H9 (cell line): ENCODE data around the gene TRIM2. TPM values are rescaled to one million over a fixed set of nuclear protein-coding genes. Genes with fewer than 3 reads are reported as not detected.
A peak's percentile ranks its signal among the peaks of the same experiment; 100 is the strongest.

Experiments
- DNase-seq: peaks from one replicate; pipeline ENCODE4 v3.0.0-alpha.2; 2017
- H2AFZ ChIP-seq: one replicate; pipeline ENCODE4 v1.6.1; 2013; ENCODE audit warnings: mild to moderate bottlenecking, low read length, control low read depth, moderate library complexity
- H2AK5ac ChIP-seq: 2 replicates; pipeline ENCODE4 v1.6.1; 2013; ENCODE audit warnings: low read length, control low read depth, mixed read lengths; ENCODE audit not compliant: insufficient read length
- H2BK120ac ChIP-seq: one replicate; pipeline ENCODE4 v1.6.1; 2013; ENCODE audit warnings: low read depth, mild to moderate bottlenecking, low read length, control low read depth, inconsistent platforms; ENCODE audit not compliant: poor library complexity, severe bottlenecking
- H2BK12ac ChIP-seq: 2 replicates; pipeline ENCODE4 v1.6.1; 2013; ENCODE audit warnings: low read length, control low read depth, mixed read lengths, low read depth; ENCODE audit not compliant: insufficient read length
- H2BK15ac ChIP-seq: 2 replicates; pipeline ENCODE4 v1.6.1; 2013; ENCODE audit warnings: low read depth, low read length, control low read depth
- H2BK20ac ChIP-seq: one replicate; pipeline ENCODE4 v1.6.1; 2013; ENCODE audit warnings: low read depth, mild to moderate bottlenecking, low read length, control low read depth, inconsistent platforms; ENCODE audit not compliant: poor library complexity, severe bottlenecking
- H2BK5ac ChIP-seq: 2 replicates; pipeline ENCODE4 v1.6.1; 2013; ENCODE audit warnings: low read length, control low read depth, mixed read lengths; ENCODE audit not compliant: insufficient read length
- H3K14ac ChIP-seq: 2 replicates; pipeline ENCODE4 v1.6.1; 2013; ENCODE audit warnings: low read length, control low read depth; ENCODE audit not compliant: insufficient read depth
- H3K18ac ChIP-seq: 2 replicates; pipeline ENCODE4 v1.6.1; 2013; ENCODE audit warnings: low read depth, mild to moderate bottlenecking, mixed read lengths, low read length, control low read depth; ENCODE audit not compliant: insufficient read length
- H3K23ac ChIP-seq: 2 replicates; pipeline ENCODE4 v1.6.1; 2013; ENCODE audit warnings: low read length, control low read depth, mixed read lengths, low read depth; ENCODE audit not compliant: insufficient read length
- H3K23me2 ChIP-seq: 2 replicates; pipeline ENCODE4 v1.6.1; 2013; ENCODE audit warnings: low read depth, mild to moderate bottlenecking, mixed read lengths, low read length, control low read depth; ENCODE audit not compliant: insufficient read length, poor library complexity, severe bottlenecking
- H3K27ac ChIP-seq: 2 replicates; pipeline ENCODE4 v1.5.1; 2013; ENCODE audit warnings: low read length, control low read depth, mixed read lengths, low read depth; ENCODE audit not compliant: insufficient read length
- H3K27me3 ChIP-seq: 2 replicates; pipeline ENCODE4 v1.6.1; 2013; ENCODE audit warnings: low read length, control low read depth, inconsistent platforms; ENCODE audit not compliant: insufficient read depth
- H3K4ac ChIP-seq: 2 replicates; pipeline ENCODE4 v1.6.1; 2013; ENCODE audit warnings: low read depth, mild to moderate bottlenecking, control low read depth, inconsistent platforms, low read length, moderate library complexity
- H3K4me1 ChIP-seq: 2 replicates; pipeline ENCODE4 v1.6.1; 2013; ENCODE audit warnings: low read length, control low read depth, inconsistent platforms; ENCODE audit not compliant: insufficient read depth
- H3K4me2 ChIP-seq: 2 replicates; pipeline ENCODE4 v1.6.1; 2013; ENCODE audit warnings: low read length, control low read depth, mixed read lengths; ENCODE audit not compliant: insufficient read length, insufficient read depth
- H3K56ac ChIP-seq: 2 replicates; pipeline ENCODE4 v1.6.1; 2013; ENCODE audit warnings: low read depth, mild to moderate bottlenecking, mixed read lengths, low read length, control low read depth; ENCODE audit not compliant: insufficient read length
- H3K79me1 ChIP-seq: 2 replicates; pipeline ENCODE4 v1.6.1; 2013; ENCODE audit warnings: low read depth, mild to moderate bottlenecking, moderate library complexity, low read length, control low read depth, inconsistent platforms; ENCODE audit not compliant: insufficient read depth, poor library complexity, severe bottlenecking
- H3K79me2 ChIP-seq: 2 replicates; pipeline ENCODE4 v1.6.1; 2013; ENCODE audit warnings: low read length, control low read depth, inconsistent platforms; ENCODE audit not compliant: insufficient read depth
- H3K9ac ChIP-seq: 2 replicates; pipeline ENCODE4 v1.6.1; 2013; ENCODE audit warnings: low read length, control low read depth, mixed read lengths; ENCODE audit not compliant: insufficient read length; ENCODE audit errors: extremely low read depth
- H3K9me3 ChIP-seq: one replicate; pipeline ENCODE4 v1.6.1; 2013; ENCODE audit warnings: low read depth, low read length, inconsistent platforms; ENCODE audit not compliant: control insufficient read depth
- H3T11ph ChIP-seq: one replicate; pipeline ENCODE4 v1.6.1; 2013; ENCODE audit warnings: mild to moderate bottlenecking, low read length, control low read depth, inconsistent platforms
- H4K20me1 ChIP-seq: one replicate; pipeline ENCODE4 v1.6.1; 2013; ENCODE audit not compliant: control insufficient read depth, insufficient read length, insufficient read depth
- H4K5ac ChIP-seq: 2 replicates; pipeline ENCODE4 v1.6.1; 2013; ENCODE audit warnings: low read depth, mild to moderate bottlenecking, mixed read lengths, low read length, control low read depth; ENCODE audit not compliant: insufficient read length
- H4K8ac ChIP-seq: replicated peaks from 2 replicates; pipeline ENCODE4 v1.6.1; 2013; ENCODE audit warnings: low read length, control low read depth, mixed read lengths, low read depth; ENCODE audit not compliant: insufficient read length
- H4K91ac ChIP-seq: 2 replicates; pipeline ENCODE4 v1.6.1; 2013; ENCODE audit warnings: low read depth, mild to moderate bottlenecking, moderate library complexity, mixed read lengths, low read length, control low read depth; ENCODE audit not compliant: insufficient read length
- H3K27ac Mint-ChIP-seq, 3 experiments: 2 replicates in 2 of 3; 3 replicates in 1 of 3; pipeline ENCODE4 v1.8.0; 2020 to 2021; ENCODE audit warnings: mixed read lengths in 3 of 3, mild to moderate bottlenecking in 1 of 3, moderate library complexity in 1 of 3
- H3K27me3 Mint-ChIP-seq: 2 replicates; pipeline ENCODE4 v1.8.0; 2021; ENCODE audit warnings: low read depth, mild to moderate bottlenecking, moderate library complexity, mixed read lengths
- H3K36me3 Mint-ChIP-seq, 3 experiments: 2 replicates in 2 of 3; 3 replicates in 1 of 3; pipeline ENCODE4 v1.8.0; 2020 to 2021; ENCODE audit warnings: low read depth in 3 of 3, mixed read lengths in 3 of 3; ENCODE audit not compliant: insufficient read depth in 1 of 3
- H3K4me1 Mint-ChIP-seq, 2 experiments: 2 replicates each; pipeline ENCODE4 v1.8.0; 2020; ENCODE audit warnings: mixed read lengths in 2 of 2
- H3K4me3 Mint-ChIP-seq, 2 experiments: 2 replicates in 1 of 2; 3 replicates in 1 of 2; pipeline ENCODE4 v1.8.0; 2020 to 2021; ENCODE audit warnings: mild to moderate bottlenecking in 2 of 2, mixed read lengths in 2 of 2, moderate library complexity in 1 of 2
- H3K9me3 Mint-ChIP-seq, 2 experiments: 2 replicates in 1 of 2; 3 replicates in 1 of 2; pipeline ENCODE4 v1.8.0; 2020; ENCODE audit warnings: mild to moderate bottlenecking in 2 of 2, mixed read lengths in 2 of 2, moderate library complexity in 1 of 2
- WGBS: extraction: QIAGEN DNeasy Blood & Tissue Kit; methylation state at CpG from one replicate; pipeline ENCODE4 v1.1.7; 2013; ENCODE audit warnings: missing lambda C conversion rate, low lambda C conversion rate, mixed read lengths; ENCODE audit not compliant: insufficient read length; ENCODE audit errors: extremely low coverage; 5-methylcytosine and 5-hydroxymethylcytosine counted together
- total RNA-seq: library from RNA; stranded (reverse); gene quantifications from 2 replicates; pipeline ENCODE4 v1.2.1, GENCODE V29; 2021
- TF ChIP-seq, protein P1 (sequence below): fragments of 200-600 bp; sonication (generic); conservative IDR thresholded peaks from 3 replicates; pipeline ENCODE4 v1.8.0; 2021; ENCODE audit warnings: antibody characterized with exemption, mild to moderate bottlenecking

TRIM2 gene
- total RNA-seq, 1 experiment from 2014 or later, result 28.9 TPM

DNA sequence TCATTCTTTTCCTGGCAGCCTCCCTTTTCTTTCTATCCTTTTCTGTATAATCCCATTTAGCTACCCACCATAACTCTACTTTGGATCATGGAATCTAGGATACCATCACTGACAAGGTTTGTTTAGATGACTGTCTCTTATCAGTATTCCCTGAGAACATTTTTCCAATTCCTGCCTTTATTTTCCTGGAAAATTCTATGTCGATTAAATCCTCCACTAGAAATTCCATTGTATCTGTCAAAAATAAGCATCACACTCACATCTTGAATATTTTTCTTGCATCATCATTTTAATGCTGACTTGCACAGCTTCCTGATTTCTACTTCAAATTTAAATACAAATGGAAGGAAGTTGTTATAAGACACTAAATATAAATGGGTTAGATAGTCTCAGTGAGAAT lies 20.2 kb downstream of the TRIM2 start:
- Mint-ChIP-seq H3K27ac (no peak overlapping the region), H3K27me3 (peaks cover 33% of the 10 kb centered on the region), H3K36me3 (peaks cover 0 to 11% (median 11%) of the 10 kb centered on the region in 3 experiments; a peak in 5 of 7 replicates), H3K4me3 (peak overlapping the region in 1 of 2 experiments; percentile 90; a peak in 1 of 5 replicates), H3K9me3 (peaks cover 3 to 5% of the 10 kb centered on the region in 2 experiments; a peak in 4 of 5 replicates), H3K4me1 (peaks cover 25 to 38% of the 10 kb centered on the region in 2 experiments)
- Histone ChIP-seq H3K23me2 (peaks cover 18% of the 10 kb centered on the region), H2AFZ (no peak overlapping the region), H3K14ac (no peak overlapping the region), H4K5ac (no peak overlapping the region), H2BK12ac (no peak overlapping the region), H3K79me1 (no peaks in the 10 kb centered on the region), H4K20me1 (no peaks in the 10 kb centered on the region), H3K27ac (no peak overlapping the region), H3K9me3 (no peaks in the 10 kb centered on the region), H3K56ac (no peak overlapping the region), H3K4me1 (0 out of 2 replicates have a peak, but pooled peaks cover 3% of the 10 kb centered on the region), H2BK20ac (no peak overlapping the region), H3K23ac (no peak overlapping the region), H3K18ac (no peak overlapping the region), H2BK120ac (no peak overlapping the region), H3K4me2 (no peak overlapping the region), H3K4ac (no peak overlapping the region), H4K91ac (no peak overlapping the region), H2BK15ac (no peak overlapping the region), H4K8ac (no peak overlapping the region), H2BK5ac (no peak overlapping the region), H3K27me3 (peaks cover 8% of the 10 kb centered on the region; the same call in 1 of the 2 replicates), H3K9ac (no peak overlapping the region), H2AK5ac (no peak overlapping the region), H3K79me2 (no peaks in the 10 kb centered on the region; the same call in 1 of the 2 replicates), H3T11ph (no peak overlapping the region)
- WGBS, result no CpG with 5 or more reads among the region's 1 CpG
- TF ChIP-seq, protein P1, sequence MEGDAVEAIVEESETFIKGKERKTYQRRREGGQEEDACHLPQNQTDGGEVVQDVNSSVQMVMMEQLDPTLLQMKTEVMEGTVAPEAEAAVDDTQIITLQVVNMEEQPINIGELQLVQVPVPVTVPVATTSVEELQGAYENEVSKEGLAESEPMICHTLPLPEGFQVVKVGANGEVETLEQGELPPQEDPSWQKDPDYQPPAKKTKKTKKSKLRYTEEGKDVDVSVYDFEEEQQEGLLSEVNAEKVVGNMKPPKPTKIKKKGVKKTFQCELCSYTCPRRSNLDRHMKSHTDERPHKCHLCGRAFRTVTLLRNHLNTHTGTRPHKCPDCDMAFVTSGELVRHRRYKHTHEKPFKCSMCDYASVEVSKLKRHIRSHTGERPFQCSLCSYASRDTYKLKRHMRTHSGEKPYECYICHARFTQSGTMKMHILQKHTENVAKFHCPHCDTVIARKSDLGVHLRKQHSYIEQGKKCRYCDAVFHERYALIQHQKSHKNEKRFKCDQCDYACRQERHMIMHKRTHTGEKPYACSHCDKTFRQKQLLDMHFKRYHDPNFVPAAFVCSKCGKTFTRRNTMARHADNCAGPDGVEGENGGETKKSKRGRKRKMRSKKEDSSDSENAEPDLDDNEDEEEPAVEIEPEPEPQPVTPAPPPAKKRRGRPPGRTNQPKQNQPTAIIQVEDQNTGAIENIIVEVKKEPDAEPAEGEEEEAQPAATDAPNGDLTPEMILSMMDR, result no peak
- no peak for DNase-seq
